GM12864 (cell line): ENCODE measurements around the gene TSPAN13.

Experiments used
- DNase-seq: peaks from one replicate; pipeline ENCODE4 v3.0.0-alpha.2; 2011; ENCODE audit warnings: low read depth
- H3K4me3 ChIP-seq: 2 replicates; pipeline ENCODE4 v1.5.1; 2011; ENCODE audit warnings: mild to moderate bottlenecking, low read depth, low read length, control low read depth
- TF ChIP-seq, protein P1 (sequence below): IDR thresholded peaks from 2 replicates; pipeline ENCODE4 v1.5.1; 2011; ENCODE audit warnings: low read depth, mild to moderate bottlenecking, moderate library complexity, low read length, control low read depth, inconsistent platforms; ENCODE audit errors: missing control alignments

TSPAN13 gene

DNA sequence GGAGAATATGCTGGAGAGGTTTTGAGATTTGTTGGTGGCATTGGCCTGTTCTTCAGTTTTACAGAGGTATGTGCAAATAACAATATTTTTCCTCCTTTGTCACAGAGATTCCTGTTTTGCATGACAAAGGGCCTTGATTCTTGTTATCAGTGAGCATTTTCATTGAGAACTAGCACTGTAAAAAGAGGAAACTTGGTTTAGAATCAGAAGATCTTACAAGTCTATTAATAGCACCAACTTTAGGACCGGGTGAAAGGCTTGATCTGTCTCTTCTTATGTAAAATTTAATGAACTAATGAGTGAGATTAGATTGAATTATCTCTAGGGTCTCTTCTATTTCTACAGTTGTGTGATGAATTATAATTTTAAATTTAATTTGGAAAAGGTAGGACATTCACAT lies 25.5 kb downstream of the TSPAN13 start:
- TF ChIP-seq, protein P1, sequence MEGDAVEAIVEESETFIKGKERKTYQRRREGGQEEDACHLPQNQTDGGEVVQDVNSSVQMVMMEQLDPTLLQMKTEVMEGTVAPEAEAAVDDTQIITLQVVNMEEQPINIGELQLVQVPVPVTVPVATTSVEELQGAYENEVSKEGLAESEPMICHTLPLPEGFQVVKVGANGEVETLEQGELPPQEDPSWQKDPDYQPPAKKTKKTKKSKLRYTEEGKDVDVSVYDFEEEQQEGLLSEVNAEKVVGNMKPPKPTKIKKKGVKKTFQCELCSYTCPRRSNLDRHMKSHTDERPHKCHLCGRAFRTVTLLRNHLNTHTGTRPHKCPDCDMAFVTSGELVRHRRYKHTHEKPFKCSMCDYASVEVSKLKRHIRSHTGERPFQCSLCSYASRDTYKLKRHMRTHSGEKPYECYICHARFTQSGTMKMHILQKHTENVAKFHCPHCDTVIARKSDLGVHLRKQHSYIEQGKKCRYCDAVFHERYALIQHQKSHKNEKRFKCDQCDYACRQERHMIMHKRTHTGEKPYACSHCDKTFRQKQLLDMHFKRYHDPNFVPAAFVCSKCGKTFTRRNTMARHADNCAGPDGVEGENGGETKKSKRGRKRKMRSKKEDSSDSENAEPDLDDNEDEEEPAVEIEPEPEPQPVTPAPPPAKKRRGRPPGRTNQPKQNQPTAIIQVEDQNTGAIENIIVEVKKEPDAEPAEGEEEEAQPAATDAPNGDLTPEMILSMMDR, result no peak

GRCh38 chr7:16780596-16780995 lies 27.0 kb downstream of the TSPAN13 start:
- TF ChIP-seq, protein P1, result no peak
- no peak overlapping the region for H3K4me3 ChIP-seq
- DNase-seq, result no peak

More for the DNA sequence above, 25.5 kb downstream of the TSPAN13 start:
- DNase-seq, result no peak
- H3K4me3 ChIP-seq, result no peak overlapping the region

DNA sequence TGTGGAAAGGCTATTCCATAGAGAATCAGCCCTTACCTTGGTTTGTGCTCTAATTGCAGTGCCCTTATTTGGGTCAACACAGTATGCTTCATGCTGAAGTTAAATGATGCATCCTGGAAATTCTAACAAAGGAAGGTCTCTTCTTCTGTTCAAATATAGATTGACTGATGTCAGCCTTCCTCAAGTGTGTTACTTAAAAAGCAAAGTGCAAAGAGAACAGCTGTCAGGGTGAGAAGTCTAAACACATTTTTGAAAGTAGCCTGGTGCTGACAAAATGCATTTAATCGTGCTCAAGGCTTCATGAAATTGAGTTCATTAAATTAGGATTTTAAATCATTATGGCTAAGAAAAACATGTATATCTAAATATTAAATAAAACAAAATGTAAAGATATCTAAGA lies 31.8 kb downstream of the TSPAN13 start:
- TF ChIP-seq, protein P1, result no peak
- DNase-seq, result no peak

GRCh38 chr7:16785846-16786245 lies 32.3 kb downstream of the TSPAN13 start:
- no peak overlapping the region for H3K4me3 ChIP-seq
- no peak for DNase-seq
- TF ChIP-seq, protein P1, result no peak

More for the DNA sequence above, 31.8 kb downstream of the TSPAN13 start:
- H3K4me3 ChIP-seq, result no peak overlapping the region

DNA sequence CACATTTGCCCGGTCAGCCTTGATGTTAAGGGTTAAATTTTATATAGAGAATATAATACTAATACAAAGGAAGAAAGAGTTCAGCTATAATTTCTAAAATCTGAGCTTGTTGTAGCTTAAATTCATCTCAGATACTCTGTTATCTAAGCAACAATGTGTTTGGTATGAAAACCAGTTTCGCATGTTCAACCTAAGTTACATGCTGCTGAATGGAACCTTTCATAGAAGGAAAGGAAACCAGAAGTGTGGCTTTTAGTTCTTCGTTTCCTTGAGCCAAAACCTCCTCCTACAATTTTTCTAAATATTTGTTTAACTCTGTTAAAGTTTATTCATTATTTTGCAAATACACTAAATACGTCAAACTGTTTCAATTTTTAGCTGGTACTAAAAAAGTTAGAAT lies 32.7 kb downstream of the TSPAN13 start:
- H3K4me3 ChIP-seq, result no peak overlapping the region
- TF ChIP-seq, protein P1, result no peak
- DNase-seq, result no peak

GRCh38 chr7:16787127-16787526 lies 33.6 kb downstream of the TSPAN13 start:
- no peak overlapping the region for H3K4me3 ChIP-seq
- DNase-seq, result no peak
- TF ChIP-seq, protein P1, result no peak

GRCh38 chr7:16791071-16791470 lies 37.5 kb downstream of the TSPAN13 start:
- TF ChIP-seq, protein P1, result no peak
- no peak overlapping the region for H3K4me3 ChIP-seq
- DNase-seq, result no peak
